Occipital lobe (tissue), 3 donors: ENCODE results near the gene CACNA1B. TPM values are rescaled to one million over a fixed set of nuclear protein-coding genes. Genes with fewer than 3 reads are reported as not detected.
"Not testable (repeated sequence)": the region's sequence is repeated elsewhere in the genome, so short reads cannot be mapped to it uniquely, and the experiment has no call there.

Experiments used
- DNase-seq: peaks from one replicate; lab custom pipeline; 2025; lab: John Stamatoyannopoulos, UW
- small RNA-seq: library from RNA; depleted of rRNA; stranded (forward); fragments of <200 nt; gene quantifications from one replicate; pipeline ENCODE3, GENCODE V24; 2014
- total RNA-seq: library from RNA; depleted of rRNA; stranded (reverse); fragments of >200 nt; gene quantifications from one replicate; pipeline ENCODE4 v1.2.3, GENCODE V29; 2014

CACNA1B gene
- total RNA-seq, 1 donor from 2014 or later = 35.6 TPM

DNA sequence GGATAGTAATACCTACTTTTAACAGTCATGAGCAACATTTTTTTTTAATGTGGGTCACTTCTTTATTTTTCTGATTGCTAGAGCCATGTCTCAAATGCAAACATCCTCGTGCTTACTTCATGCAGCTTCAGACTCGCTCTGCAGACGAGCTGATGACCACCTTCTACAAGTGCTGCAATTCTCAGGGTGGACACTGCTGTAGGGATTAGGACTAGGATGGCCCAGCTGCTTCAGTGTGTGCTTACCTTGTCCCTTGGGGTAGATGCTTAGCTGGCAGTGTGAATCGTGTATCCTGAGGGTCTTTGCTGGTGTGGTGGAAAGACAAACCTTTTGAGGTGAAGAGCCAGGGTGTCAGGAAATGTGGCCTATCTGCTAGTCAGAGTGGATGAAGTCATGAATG is 251.7 kb downstream of the CACNA1B start:
- not testable (repeated sequence) for DNase-seq

DNA sequence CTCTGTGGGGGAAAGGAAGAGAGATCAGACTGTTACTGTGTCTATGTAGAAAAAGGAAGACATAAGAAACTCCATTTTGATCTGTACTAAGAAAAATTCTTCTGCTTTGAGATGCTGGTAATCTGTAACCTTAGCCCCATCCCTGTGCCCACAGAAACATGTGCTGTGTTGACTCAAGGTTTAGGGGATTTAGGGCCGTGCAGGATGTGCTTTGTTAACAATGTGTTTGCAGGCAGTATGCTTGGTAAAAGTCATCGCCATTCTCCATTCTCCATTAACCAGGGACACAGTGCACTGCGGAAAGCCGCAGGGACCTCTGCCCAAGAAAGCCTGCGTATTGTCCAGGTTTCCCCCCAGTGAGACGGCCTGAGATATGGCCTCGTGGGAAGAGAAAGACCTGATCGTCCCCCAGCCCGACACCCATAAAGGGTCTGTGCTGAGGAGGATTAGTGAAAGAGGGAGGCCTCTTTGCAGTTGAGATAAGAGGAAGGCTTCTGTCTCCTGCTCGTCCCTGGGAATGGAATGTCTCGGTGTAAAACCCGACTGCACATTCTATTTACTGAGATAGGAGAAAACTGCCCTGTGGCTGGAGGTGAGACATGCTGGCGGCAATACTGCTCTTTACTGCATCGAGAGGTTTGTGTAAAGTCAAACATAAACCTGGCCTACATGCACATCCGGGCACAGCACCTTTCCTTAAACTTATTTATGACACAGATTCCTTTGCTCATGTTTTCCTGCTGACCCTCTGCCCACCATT is 255.5 kb downstream of the CACNA1B start:
- DNase-seq = not testable (repeated sequence)

DNA sequence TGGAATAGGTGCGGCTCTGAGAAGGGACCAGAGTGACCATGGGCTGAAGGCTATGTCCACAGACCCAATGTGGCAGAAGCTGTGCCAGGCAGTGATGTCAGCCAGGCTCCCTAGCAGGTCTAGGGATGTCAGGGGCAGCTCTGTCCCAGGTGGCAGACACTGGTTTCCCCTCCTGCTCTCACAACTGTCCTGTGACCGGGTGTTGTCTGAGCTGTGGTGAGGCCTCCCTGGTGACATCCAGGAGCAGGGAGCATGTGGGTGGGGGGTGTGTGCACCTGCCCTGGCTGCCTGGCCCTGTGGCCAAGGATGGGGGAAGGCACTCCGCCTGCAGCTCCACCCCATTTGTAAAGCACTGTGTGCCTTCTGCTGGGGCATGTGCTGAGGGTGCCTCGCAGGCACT is 257.0 kb downstream of the CACNA1B start:
- DNase-seq = not testable (repeated sequence)

DNA sequence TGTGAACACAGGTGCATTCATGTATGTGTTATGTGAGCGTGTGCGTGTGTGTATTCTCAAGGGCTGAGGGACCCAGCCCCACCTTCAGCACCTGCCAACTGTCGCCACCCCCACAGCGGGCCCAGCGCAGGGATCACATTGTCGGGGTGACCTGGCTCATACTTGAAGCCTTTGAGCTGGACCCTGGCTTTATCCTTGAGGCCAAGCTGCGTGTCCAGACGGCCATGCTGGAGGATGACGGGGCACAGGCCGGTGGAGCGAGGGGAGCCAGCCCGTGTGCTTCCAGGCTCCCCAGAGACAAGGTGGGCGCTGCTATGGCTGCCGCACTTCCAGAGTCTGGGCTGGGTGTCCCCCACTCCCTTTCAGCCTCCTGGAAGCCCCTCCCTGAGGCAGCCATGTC is 261.5 kb downstream of the CACNA1B start:
- DNase-seq = not testable (repeated sequence)

DNA sequence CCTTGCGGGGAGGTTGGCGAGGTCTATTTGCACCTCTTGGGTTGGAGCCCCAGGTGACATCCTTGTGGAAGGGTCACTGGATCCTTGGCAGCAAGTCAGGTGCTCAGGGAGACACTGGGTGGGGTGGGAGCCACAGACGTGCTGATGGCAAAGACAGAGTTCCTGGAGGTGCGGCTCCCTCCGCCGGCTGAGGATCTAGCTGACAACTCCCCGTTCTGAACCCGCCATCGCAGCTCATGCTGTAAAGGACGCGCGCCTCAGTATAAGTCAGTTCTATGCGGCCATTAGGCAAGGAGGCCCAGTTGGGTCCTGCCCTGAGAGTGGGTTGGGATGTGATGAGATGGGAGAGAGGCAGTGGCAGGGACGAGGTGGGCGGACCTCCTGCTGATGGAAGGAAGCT is 263.4 kb downstream of the CACNA1B start:
- DNase-seq = not testable (repeated sequence)

DNA sequence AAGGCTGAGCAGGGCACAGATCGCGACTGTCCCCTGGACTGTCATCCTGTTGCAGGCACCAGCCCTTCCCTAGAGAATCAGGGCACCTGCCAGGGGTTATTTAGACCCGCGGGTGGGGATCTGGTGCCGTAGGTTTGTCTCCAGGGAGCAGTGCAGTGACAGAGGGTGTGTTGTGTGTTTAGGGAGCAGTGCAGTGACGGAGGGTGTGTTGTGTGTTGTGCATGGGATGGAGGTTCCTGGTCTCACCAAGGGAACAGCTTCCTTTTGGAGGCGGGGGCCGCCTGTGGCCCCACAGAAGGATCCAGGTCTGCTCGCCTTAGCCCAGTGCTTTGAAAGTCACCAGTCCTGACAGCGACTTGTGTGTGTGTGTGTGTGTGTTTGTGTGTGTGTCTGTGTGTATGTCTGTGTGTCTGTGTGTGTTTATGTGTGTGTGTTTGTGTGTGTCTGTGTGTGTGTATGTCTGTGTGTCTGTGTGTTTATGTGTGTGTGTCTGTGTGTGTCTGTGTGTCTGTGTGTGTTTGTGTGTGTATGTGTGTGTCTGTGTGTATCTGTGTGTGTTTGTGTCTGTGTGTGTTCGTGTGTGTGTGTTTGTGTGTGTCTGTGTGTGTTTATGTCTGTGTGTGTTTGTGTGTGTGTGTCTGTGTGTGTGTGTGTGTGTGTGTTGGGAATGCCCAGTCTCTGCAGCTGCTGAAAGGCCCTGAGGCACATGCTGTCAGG is 265.1 kb downstream of the CACNA1B start:
- not testable (repeated sequence) for DNase-seq

DNA sequence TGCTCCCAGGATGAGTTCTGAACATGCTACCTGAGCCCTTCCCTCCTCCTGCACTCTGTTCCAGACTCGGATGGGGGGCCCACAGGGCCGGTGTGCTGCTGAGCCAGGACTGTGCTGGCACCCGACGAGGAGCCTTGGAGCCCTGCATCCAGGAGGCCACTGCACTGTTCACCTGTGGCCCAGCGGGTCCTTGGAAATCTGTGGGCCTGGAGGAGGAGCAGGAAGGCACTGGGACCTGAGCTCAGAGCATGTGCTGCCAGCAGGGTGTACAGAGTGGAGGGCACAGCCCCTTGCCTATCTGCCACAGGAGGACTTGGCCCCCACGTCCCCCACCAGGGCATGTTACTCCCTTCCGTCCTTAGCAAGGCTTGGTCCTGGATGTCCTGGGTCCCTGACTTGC is 265.9 kb downstream of the CACNA1B start:
- DNase-seq = not testable (repeated sequence)

DNA sequence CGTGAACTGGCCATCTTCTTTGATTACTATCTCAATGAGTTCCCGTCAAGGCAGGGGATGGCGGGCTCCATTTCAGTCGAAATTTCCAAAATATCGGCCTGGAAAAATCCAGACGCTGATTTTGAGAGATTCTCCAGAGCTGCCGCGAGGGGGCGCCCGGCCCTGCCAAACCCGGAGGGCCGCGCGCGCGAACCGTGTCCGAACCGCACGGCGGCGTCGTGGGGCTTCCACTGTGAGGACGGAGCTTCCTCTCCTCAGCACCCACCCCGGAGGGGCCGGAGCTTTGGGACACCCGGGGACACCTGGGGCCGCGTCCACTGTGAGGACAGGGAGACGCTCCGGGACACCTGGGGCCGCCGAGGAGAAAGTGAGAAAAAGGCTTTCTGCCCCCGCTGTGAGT is 270.0 kb downstream of the CACNA1B start:
- DNase-seq = not testable (repeated sequence)

DNA sequence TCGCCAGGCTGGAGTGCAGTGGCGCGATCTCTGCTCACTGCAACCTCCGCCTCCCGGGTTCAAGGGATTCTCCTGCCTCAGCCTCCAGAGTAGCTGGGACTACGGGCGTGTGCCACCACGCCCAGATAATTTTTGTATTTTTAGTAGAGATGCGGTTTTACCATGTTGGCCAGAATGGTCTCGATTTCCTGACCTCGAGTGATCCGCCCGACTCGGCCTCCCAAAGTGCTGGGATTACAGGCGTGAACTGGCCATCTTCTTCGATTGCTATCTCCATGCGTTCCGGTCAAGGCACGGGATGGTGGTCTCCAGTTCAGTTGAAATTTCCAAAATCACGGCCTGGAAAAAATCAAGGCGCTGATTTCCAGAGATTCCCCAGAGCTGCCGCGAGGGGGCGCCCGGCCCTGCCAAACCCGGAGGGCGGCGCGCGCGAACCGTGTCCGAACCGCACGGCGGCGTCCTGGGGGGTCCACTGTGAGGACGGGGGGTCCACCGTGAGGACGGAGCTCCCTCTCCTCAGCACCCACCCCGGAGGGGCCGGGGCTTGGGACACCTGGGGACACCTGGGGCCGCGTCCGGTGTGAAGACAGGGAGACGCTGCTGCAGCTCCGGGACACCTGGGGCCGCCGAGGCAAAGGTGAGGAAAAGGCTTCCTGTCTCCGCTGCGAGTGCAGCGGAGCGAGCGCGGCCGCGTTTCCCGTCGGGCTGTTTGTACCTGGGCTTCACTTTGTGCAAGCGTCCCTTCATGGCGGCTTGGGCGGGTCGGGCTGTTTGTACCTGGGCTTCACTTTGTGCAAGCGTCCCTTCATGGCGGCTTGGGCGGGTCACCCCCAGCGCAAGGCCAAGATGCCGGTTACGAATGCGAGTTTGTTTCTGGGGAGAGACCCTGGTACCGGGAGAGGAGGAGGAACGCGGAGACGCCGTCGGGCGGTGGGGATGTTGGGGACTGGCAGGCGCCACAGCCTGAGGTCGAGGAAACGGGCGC is 272.4 kb downstream of the CACNA1B start:
- not testable (repeated sequence) for DNase-seq

DNA sequence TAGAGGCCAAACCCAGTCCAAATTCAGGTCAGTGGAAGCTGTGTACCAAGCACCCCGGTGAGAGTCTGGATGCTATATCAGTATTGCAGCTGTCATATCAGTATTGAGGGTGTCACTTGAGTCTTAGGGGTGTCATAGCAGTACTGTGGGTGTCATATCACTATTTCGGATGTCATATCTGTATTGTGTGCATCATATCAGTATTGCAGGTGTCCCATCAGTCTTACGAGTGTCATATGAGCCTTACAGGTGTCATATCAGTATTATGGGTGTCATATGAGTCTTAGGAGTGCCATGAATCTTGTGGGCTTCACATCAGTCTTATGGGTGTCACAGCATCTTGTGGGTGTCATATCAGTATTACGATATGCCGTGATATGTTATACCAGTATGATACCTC is 278.2 kb downstream of the CACNA1B start:
- not testable (repeated sequence) for DNase-seq

DNA sequence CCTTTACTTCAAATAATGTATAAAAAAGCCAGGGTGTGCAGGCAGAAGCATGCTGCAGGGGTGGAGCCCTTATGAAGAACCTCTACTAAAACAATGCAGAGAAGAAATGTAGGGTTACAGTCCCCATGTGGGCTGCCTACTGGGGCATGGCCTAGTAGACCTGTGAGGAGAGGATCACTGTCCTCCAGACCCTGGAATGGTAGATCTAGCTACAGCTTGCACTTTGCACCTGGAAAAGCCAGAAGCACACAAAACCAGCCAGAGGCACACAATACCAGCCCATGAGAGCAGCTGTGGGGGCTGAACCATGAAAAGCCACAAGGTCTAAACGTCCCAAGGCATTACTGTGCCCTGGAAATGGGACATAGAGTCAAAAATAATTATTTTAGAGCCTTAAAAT is 289.2 kb downstream of the CACNA1B start:
- DNase-seq = not testable (repeated sequence)

Small RNA genes lying within 50 kb of the gene (small RNA-seq; reads per million reads assigned to genes)
- not detected for gene AL591424.2
- gene MIR602 = not detected
